GM23338 (cell line): Measurements from ENCODE around the gene ALKAL2. TPM values are rescaled to one million over a fixed set of nuclear protein-coding genes. Genes with fewer than 3 reads are reported as not detected.

Experiments
- ATAC-seq: fragments of 200-7000 bp; cut with Tn5 transposase; 3 replicates; pipeline ENCODE4 v1.9.1; 2020
- DNase-seq: peaks from one replicate; pipeline ENCODE4 v3.0.0-alpha.2; 2015; ENCODE audit warnings: low spot score
- H2AFZ ChIP-seq: fragments of 200-600 bp; sonication (generic); 2 replicates; pipeline ENCODE4 v1.8.0; 2016; ENCODE audit warnings: antibody characterized with exemption, mild to moderate bottlenecking, moderate library complexity
- H3F3A ChIP-seq: fragments of 200-600 bp; sonication (generic); replicated peaks from 2 replicates; pipeline ENCODE4 v1.8.0; 2017; ENCODE audit warnings: antibody characterized with exemption, mixed run types, low read depth
- H3K27ac ChIP-seq: fragments of 200-600 bp; sonication (generic); 2 replicates; pipeline ENCODE4 v1.6.1; 2016; ENCODE audit warnings: low read depth
- H3K27me3 ChIP-seq: fragments of 200-600 bp; sonication (generic); 2 replicates; pipeline ENCODE4 v1.8.0; 2016; ENCODE audit warnings: mild to moderate bottlenecking, mixed run types, moderate library complexity; ENCODE audit not compliant: insufficient read depth
- H3K36me3 ChIP-seq: fragments of 200-600 bp; sonication (generic); 2 replicates; pipeline ENCODE4 v1.8.0; 2016; ENCODE audit warnings: mild to moderate bottlenecking; ENCODE audit not compliant: insufficient read depth
- H3K4me1 ChIP-seq: fragments of 200-600 bp; sonication (generic); 2 replicates; pipeline ENCODE4 v1.8.0; 2016; ENCODE audit warnings: mild to moderate bottlenecking, moderate library complexity; ENCODE audit not compliant: insufficient read depth
- H3K4me2 ChIP-seq: fragments of 200-600 bp; sonication (generic); 2 replicates; pipeline ENCODE4 v1.7.1; 2017; ENCODE audit warnings: mixed run types
- H3K4me3 ChIP-seq: fragments of 200-600 bp; sonication (generic); 2 replicates; pipeline ENCODE4 v1.6.1; 2016; ENCODE audit warnings: mixed run types
- H3K79me2 ChIP-seq: fragments of 200-600 bp; sonication (generic); replicated peaks from 2 replicates; pipeline ENCODE4 v1.8.0; 2017; ENCODE audit warnings: mild to moderate bottlenecking; ENCODE audit not compliant: insufficient read depth
- H3K9me2 ChIP-seq: fragments of 200-600 bp; sonication (generic); 2 replicates; pipeline ENCODE4 v1.8.0; 2017; ENCODE audit not compliant: insufficient read depth
- H4K20me1 ChIP-seq: fragments of 200-600 bp; sonication (generic); replicated peaks from 2 replicates; pipeline ENCODE4 v1.8.0; 2017; ENCODE audit warnings: mild to moderate bottlenecking; ENCODE audit not compliant: insufficient read depth
- H3K27ac Mint-ChIP-seq: 2 replicates; pipeline ENCODE4 v1.8.0; 2020; ENCODE audit warnings: inconsistent platforms, mild to moderate bottlenecking, moderate library complexity, mixed read lengths
- H3K27me3 Mint-ChIP-seq: 3 replicates; pipeline ENCODE4 v1.8.0; 2022; ENCODE audit warnings: low read depth, mild to moderate bottlenecking, moderate library complexity, mixed read lengths, inconsistent platforms; ENCODE audit not compliant: insufficient read depth, poor library complexity
- H3K36me3 Mint-ChIP-seq: 3 replicates; pipeline ENCODE4 v1.8.0; 2021; ENCODE audit warnings: low read depth, mild to moderate bottlenecking, inconsistent platforms, moderate library complexity, mixed read lengths
- H3K4me1 Mint-ChIP-seq: 3 replicates; pipeline ENCODE4 v1.8.0; 2020; ENCODE audit warnings: mild to moderate bottlenecking, inconsistent platforms, mixed read lengths
- H3K4me3 Mint-ChIP-seq: 3 replicates; pipeline ENCODE4 v1.8.0; 2021; ENCODE audit warnings: moderate library complexity, mild to moderate bottlenecking, inconsistent platforms, mixed read lengths
- H3K9me3 Mint-ChIP-seq: 3 replicates; pipeline ENCODE4 v1.8.0; 2020; ENCODE audit warnings: moderate library complexity, mild to moderate bottlenecking, inconsistent platforms, mixed read lengths
- CREB1 ChIP-seq: fragments of 250-450 bp; sonication (Bioruptor Pico); IDR thresholded peaks from 2 replicates; pipeline ENCODE4 v1.5.0; 2020; ENCODE audit warnings: low read depth, mild to moderate bottlenecking, moderate library complexity
- CTCF ChIP-seq, 2 experiments: fragments of 200-600 bp in 1 of 2; sonication (generic) in 1 of 2; conservative IDR thresholded peaks; 2 replicates each; pipeline versions ENCODE4 v1.5.1 to v1.6.1; 2016 to 2017; ENCODE audit warnings: antibody characterized with exemption in 2 of 2, low read depth in 2 of 2, mild to moderate bottlenecking in 2 of 2, moderate library complexity in 1 of 2
- EZH2 ChIP-seq: fragments of 200-600 bp; sonication (generic); IDR thresholded peaks from one replicate; pipeline ENCODE4 v1.8.0; 2017; ENCODE audit warnings: antibody characterized with exemption, mild to moderate bottlenecking, low read depth; ENCODE audit not compliant: unreplicated experiment
- EZH2phosphoT487 ChIP-seq: fragments of 200-600 bp; sonication (generic); IDR thresholded peaks from one replicate; pipeline ENCODE4 v1.8.1; 2018; ENCODE audit warnings: antibody characterized with exemption; ENCODE audit not compliant: unreplicated experiment
- JUNB ChIP-seq: IDR thresholded peaks from one replicate; pipeline ENCODE4 v1.6.1; 2016; ENCODE audit warnings: antibody characterized with exemption; ENCODE audit not compliant: unreplicated experiment
- NANOG ChIP-seq: IDR thresholded peaks from 2 replicates; pipeline ENCODE4 v1.6.1; 2016; ENCODE audit warnings: antibody characterized with exemption, borderline replicate concordance
- POLR2AphosphoS5 ChIP-seq: IDR thresholded peaks from 2 replicates; pipeline ENCODE4 v1.6.1; 2016; ENCODE audit warnings: antibody characterized with exemption, low read depth
- STAT1 ChIP-seq: IDR thresholded peaks from one replicate; pipeline ENCODE4 v1.6.1; 2016; ENCODE audit warnings: antibody characterized with exemption; ENCODE audit not compliant: unreplicated experiment
- ZNF114 ChIP-seq: fragments of 250-450 bp; sonication (Bioruptor Pico); IDR thresholded peaks from 2 replicates; pipeline ENCODE4 v1.5.0; 2020; ENCODE audit warnings: mild to moderate bottlenecking, moderate library complexity
- ZNF331 ChIP-seq: fragments of 250-450 bp; sonication (Bioruptor Pico); IDR thresholded peaks from 2 replicates; pipeline ENCODE4 v1.5.0; 2020; ENCODE audit warnings: low read depth, mild to moderate bottlenecking, moderate library complexity
- ZNF462 ChIP-seq: fragments of 250-450 bp; sonication (Bioruptor Pico); IDR thresholded peaks from 2 replicates; pipeline ENCODE4 v1.5.0; 2020; ENCODE audit warnings: mild to moderate bottlenecking, moderate library complexity
- polyA plus RNA-seq: library from polyadenylated mRNA; unstranded; fragments of >200 nt; fragmentation: Nextera tagmentation; extraction: Ambion mirVana; gene quantifications from 2 replicates; pipeline ENCODE4 v1.2.1, GENCODE V29; 2016
- total RNA-seq: library from RNA; depleted of rRNA; stranded (reverse); fragments of >200 nt; shearing (Covaris generic); gene quantifications from 2 replicates; pipeline ENCODE4 v1.2.3, GENCODE V29; 2014
- TF ChIP-seq, protein P1 (sequence below): IDR thresholded peaks from one replicate; pipeline ENCODE4 v1.6.1; 2018; ENCODE audit warnings: antibody characterized with exemption; ENCODE audit not compliant: unreplicated experiment
- TF ChIP-seq, protein P2 (sequence below): IDR thresholded peaks from 2 replicates; pipeline ENCODE4 v1.6.1; 2016; ENCODE audit warnings: antibody characterized with exemption

ALKAL2 gene
- total and polyA plus RNA-seq, 2 experiments from 2014 or later, result 6.4 to 12.1 TPM

GRCh38 chr2:264493-265468 lies 23.1 kb downstream of the ALKAL2 start, which contains the start of gene ACP1:
Gene ACP1, plus strand, starts transcription at chr2:264947. Its CDS starts 18 bp downstream, at chr2:264965.
- Mint-ChIP-seq H3K4me3 (peak within 1 kb of the TSS; percentile 91), H3K27ac (peak within 1 kb of the TSS; percentile 98), H3K27me3 (peaks cover 24% of the 10 kb centered on the region), H3K9me3 (no peaks in the 10 kb centered on the region; the same call in 2 of the 3 replicates), H3K36me3 (peaks cover 7% of the 10 kb centered on the region), H3K4me1 (peaks cover 33% of the 10 kb centered on the region)
- Histone ChIP-seq H3K4me3 (peak within 1 kb of the TSS; percentile 86), H3K27me3 (peaks cover 12% of the 10 kb centered on the region), H3K36me3 (no peaks in the 10 kb centered on the region), H3K4me1 (peaks cover 32% of the 10 kb centered on the region), H2AFZ (peak within 1 kb of the TSS; percentile 89; the same call in 1 of the 2 replicates), H3K4me2 (peak within 1 kb of the TSS; percentile 95), H3K79me2 (peaks cover 91% of the 10 kb centered on the region), H3F3A (no peaks in the 10 kb centered on the region), H3K27ac (peak within 1 kb of the TSS; percentile 86; the same call in 1 of the 2 replicates), H4K20me1 (peaks cover 47% of the 10 kb centered on the region), H3K9me2 (no peaks in the 10 kb centered on the region)
- TF ChIP-seq EZH2 (no peak), CTCF (conservative IDR thresholded peaks at IDR 0.05; ENCODE audit: low read depth in 2 of 2) (no peak), POLR2AphosphoS5 (peak; percentile 91), ZNF331 (CRISPR knock-in tag) (no peak), ZNF462 (CRISPR knock-in tag) (no peak), EZH2phosphoT487 (no peak), STAT1 (no peak), JUNB (no peak), NANOG (no peak), ZNF114 (CRISPR knock-in tag) (no peak), CREB1 (CRISPR knock-in tag) (peak; percentile 61)
- TF ChIP-seq, protein P1, sequence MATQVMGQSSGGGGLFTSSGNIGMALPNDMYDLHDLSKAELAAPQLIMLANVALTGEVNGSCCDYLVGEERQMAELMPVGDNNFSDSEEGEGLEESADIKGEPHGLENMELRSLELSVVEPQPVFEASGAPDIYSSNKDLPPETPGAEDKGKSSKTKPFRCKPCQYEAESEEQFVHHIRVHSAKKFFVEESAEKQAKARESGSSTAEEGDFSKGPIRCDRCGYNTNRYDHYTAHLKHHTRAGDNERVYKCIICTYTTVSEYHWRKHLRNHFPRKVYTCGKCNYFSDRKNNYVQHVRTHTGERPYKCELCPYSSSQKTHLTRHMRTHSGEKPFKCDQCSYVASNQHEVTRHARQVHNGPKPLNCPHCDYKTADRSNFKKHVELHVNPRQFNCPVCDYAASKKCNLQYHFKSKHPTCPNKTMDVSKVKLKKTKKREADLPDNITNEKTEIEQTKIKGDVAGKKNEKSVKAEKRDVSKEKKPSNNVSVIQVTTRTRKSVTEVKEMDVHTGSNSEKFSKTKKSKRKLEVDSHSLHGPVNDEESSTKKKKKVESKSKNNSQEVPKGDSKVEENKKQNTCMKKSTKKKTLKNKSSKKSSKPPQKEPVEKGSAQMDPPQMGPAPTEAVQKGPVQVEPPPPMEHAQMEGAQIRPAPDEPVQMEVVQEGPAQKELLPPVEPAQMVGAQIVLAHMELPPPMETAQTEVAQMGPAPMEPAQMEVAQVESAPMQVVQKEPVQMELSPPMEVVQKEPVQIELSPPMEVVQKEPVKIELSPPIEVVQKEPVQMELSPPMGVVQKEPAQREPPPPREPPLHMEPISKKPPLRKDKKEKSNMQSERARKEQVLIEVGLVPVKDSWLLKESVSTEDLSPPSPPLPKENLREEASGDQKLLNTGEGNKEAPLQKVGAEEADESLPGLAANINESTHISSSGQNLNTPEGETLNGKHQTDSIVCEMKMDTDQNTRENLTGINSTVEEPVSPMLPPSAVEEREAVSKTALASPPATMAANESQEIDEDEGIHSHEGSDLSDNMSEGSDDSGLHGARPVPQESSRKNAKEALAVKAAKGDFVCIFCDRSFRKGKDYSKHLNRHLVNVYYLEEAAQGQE, result no peak
- TF ChIP-seq, protein P2, sequence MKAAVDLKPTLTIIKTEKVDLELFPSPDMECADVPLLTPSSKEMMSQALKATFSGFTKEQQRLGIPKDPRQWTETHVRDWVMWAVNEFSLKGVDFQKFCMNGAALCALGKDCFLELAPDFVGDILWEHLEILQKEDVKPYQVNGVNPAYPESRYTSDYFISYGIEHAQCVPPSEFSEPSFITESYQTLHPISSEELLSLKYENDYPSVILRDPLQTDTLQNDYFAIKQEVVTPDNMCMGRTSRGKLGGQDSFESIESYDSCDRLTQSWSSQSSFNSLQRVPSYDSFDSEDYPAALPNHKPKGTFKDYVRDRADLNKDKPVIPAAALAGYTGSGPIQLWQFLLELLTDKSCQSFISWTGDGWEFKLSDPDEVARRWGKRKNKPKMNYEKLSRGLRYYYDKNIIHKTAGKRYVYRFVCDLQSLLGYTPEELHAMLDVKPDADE, result peak; percentile 39; the same call in 1 of the 2 replicates
- DNase-seq (peak; percentile 98), ATAC-seq (peak; percentile 86)
